Skeletal muscle satellite cell (primary cell): ENCODE measurements around the gene MRTFA.
"Not testable (repeated sequence)": the region's sequence is repeated elsewhere in the genome, so short reads cannot be mapped to it uniquely, and the experiment has no call there.

ENCODE experiments used
- H3K27me3 ChIP-seq: 2 replicates; pipeline ENCODE4 v1.7.0; 2013; ENCODE audit warnings: low read length; ENCODE audit not compliant: control insufficient read depth, insufficient read depth
- H3K36me3 ChIP-seq: 2 replicates; pipeline ENCODE4 v1.7.0; 2013; ENCODE audit warnings: mild to moderate bottlenecking, control low read depth, low read length; ENCODE audit not compliant: insufficient read depth
- H3K4me1 ChIP-seq: 2 replicates; pipeline ENCODE4 v1.7.0; 2013; ENCODE audit warnings: low read length; ENCODE audit not compliant: control insufficient read depth, insufficient read depth
- H3K4me2 ChIP-seq: 2 replicates; pipeline ENCODE4 v1.7.0; 2013; ENCODE audit warnings: mild to moderate bottlenecking, low read length
- H3K4me3 ChIP-seq: 2 replicates; pipeline ENCODE4 v1.7.0; 2013; ENCODE audit warnings: low read length
- H3K9ac ChIP-seq: 2 replicates; pipeline ENCODE4 v1.7.0; 2013; ENCODE audit warnings: mild to moderate bottlenecking, low read depth, low read length, moderate library complexity
- H3K9me3 ChIP-seq: replicated peaks from 2 replicates; pipeline ENCODE4 v1.7.0; 2013; ENCODE audit warnings: mild to moderate bottlenecking, control low read depth, low read length

Gene MRTFA

DNA sequence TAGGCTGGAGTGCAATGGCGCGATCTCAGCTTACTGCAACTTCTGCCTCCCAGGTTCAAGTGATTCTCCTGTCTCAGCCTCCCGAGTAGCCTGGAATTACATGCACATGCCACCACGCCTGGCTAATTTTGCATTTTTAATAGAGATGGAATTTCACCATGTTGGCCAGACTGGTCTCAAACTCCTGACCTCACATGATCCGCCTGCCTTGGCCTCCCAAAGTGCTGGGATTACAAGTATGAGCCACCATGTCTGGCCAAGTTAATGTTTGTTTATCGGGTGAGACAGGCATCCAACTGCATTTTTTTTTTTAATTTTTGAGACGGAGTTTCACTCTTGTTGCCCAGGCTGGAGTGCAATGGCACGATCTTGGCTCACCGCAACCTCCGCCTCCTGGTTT, 20.1 kb upstream of the MRTFA start:
- not testable (repeated sequence) for H3K4me3 ChIP-seq, H3K9ac ChIP-seq, H3K36me3 ChIP-seq, H3K4me2 ChIP-seq, H3K9me3 ChIP-seq, H3K27me3 ChIP-seq
- peaks cover 29% of the 10 kb centered on the region for H3K4me1 ChIP-seq

DNA sequence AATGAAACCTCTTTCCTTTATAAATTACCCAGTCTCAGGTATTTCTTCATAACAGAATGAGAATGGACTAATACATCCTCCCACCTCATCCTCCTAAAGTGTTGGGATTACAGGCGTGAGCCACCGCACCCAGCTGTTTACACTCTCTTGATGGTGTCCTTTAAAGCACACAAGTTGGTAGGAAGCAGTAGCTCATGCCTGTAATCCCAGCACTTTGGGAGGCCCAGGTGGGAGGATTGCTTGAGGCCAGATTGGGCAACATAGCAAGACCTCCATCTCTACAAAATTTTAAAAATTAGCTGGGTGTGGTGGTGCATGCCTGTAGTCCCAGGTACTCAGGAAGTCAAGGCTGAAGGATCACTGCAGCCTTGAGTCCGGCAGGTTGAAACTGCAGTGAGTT, 19.4 kb upstream of the MRTFA start:
- not testable (repeated sequence) for H3K27me3 ChIP-seq, H3K9ac ChIP-seq, H3K4me3 ChIP-seq, H3K9me3 ChIP-seq, H3K4me2 ChIP-seq, H3K36me3 ChIP-seq
- peaks cover 34% of the 10 kb centered on the region for H3K4me1 ChIP-seq

DNA sequence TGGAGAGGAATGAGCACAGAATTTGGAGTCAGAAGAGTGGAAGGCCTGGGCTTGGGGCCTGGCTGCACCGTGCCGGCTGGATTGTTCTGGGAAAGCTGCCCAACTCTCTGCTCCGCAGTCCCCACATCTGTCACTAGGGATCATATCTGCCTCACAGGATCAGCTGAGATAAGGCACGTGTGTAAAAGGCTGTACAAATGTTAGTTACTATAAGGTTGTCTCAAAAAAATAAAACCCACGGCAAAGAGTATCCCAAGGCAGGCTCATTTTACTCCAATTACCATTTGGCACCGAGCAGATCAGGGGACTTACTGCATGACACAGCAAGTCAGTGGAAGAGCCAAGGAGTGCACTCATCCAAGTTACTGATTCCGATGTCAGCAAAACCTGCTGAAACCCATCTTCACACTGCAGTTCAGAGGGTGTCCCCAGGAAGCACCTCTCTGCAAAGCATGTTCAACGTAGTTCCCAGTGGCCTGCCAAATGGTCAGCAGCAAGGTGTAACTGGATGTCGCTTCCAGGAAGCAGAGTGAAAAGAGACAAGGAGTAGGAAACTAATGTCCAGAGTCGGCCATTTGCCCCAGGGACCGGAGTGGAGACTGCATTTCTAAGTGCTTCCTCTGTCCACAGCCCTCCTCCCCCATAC, 18.1 kb upstream of the MRTFA start:
- Histone ChIP-seq H3K4me3 (no peak overlapping the region), H3K27me3 (no peaks in the 10 kb centered on the region), H3K9me3 (no peaks in the 10 kb centered on the region), H3K9ac (peak overlapping the region; percentile 79), H3K4me1 (peaks cover 37% of the 10 kb centered on the region), H3K36me3 (no peaks in the 10 kb centered on the region), H3K4me2 (peak overlapping the region; percentile 48)

DNA sequence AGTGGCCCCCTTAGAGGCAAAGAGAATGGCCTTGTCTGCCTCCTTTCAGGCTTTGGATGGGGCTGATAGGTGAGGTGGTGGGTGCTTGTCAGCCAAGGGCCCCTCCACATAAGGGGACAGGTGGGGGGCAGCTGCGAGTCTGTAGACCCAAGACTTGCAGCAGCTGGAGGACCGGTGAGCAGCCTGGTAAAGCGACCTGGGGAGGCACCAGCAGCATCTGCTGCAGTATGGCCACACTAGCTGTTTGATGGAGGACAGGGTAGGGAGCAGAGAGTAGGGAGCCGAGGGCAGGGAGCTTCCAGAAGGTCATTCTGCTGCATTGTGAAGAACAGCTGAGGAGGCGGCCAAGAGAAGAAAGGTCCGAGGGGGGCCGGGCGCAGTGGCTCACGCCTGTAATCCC, 16.8 kb upstream of the MRTFA start:
- Histone ChIP-seq H3K4me3 (no peak overlapping the region), H3K27me3 (no peaks in the 10 kb centered on the region), H3K4me1 (peaks cover 37% of the 10 kb centered on the region), H3K4me2 (no peak overlapping the region), H3K9me3 (no peaks in the 10 kb centered on the region), H3K9ac (no peak overlapping the region), H3K36me3 (no peaks in the 10 kb centered on the region)

DNA sequence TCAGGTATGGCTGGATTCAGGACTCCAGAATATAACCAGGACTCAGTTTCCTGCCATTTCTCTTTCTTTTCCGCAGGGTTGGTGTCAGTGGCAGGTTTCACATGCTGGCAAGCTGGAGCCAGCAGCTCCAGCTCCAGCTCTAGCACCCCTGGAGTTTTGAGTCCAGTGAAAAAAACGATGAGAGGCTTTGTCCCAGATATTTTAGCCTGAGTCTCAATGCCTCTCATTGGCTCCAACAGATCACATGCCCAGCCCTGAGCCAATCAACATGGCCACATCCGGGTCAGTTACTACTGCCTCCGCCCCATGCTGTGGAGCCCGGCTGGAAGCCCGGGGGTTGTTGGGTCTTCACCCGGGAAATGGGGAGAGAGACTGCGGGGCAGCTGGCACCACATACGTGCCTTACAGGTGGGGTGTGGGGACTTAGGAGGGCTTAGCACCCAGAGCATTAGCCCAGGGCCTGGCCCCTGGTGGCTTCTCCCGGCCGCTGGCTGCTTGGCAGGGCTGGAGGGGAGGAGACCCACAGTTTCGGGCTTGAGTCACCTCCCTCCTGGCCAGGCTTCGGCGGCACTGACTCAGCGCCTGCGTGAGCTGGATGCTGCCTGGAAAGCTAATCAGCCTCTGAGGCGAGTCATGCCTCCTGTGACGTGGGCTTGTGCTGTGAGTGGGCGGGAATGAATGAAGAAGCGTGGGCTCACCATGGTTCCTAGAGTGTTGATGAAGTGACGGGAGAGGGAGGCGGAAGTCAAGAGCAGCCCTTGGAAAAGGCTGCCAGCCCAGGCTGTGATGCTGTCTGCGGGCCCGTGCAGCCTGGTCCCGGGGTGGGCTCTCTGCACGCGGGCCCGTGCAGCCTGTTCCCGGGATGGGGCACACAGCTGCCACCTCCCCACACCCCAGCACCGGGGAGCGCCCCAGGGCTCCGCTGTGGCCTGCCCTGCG, 15.3 kb upstream of the MRTFA start:
- H3K9ac ChIP-seq, result peak overlapping the region; percentile 92
- peak overlapping the region; percentile 82 for H3K4me2 ChIP-seq
- no peaks in the 10 kb centered on the region for H3K27me3 ChIP-seq
- peak overlapping the region; percentile 75 for H3K4me3 ChIP-seq
- peaks cover 37% of the 10 kb centered on the region for H3K4me1 ChIP-seq
- H3K36me3 ChIP-seq, result no peaks in the 10 kb centered on the region
- H3K9me3 ChIP-seq, result no peaks in the 10 kb centered on the region

DNA sequence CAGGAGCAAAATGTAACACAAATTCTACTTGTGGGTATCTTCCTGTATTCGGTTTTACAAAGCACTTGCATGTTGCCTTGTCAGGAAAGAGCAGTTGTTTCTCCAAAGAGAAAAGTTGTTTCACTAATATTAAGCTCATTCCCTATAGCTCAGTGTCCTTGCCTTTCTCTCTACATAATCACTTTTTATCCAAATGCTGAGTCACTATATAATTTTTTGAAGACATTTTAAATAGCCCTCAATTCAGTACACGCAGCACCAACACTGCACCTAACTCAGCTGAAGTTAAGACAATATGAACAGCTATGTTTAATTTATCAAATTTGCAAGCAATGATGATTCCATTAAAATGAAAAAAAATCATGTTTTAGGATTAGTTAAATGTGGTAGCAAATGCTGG, 14.5 kb upstream of the MRTFA start:
- H3K4me3 ChIP-seq, result peak overlapping the region; percentile 75
- peak overlapping the region; percentile 92 for H3K9ac ChIP-seq
- peak overlapping the region; percentile 82 for H3K4me2 ChIP-seq

DNA sequence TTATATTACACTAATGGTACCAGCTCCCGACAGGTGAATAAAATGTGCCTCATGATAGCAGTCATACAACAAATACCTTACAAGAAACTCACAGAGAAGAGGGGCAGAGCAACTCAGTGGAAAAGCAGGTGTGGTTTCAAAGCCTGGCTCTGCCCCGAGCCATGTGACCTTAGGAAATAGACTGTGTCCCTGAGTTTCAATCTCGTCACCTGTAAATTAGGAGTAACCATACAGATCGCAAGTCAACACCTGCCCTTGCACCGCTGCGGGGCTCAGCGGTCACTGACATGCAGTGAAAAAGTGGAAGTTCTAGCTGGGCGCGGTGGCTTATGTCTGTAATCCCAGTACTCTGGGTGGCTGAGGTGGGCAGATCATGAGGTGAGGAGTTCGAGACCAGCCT, 11.9 kb upstream of the MRTFA start:
- Histone ChIP-seq H3K4me2 (no peak overlapping the region), H3K9me3 (no peaks in the 10 kb centered on the region), H3K4me3 (no peak overlapping the region), H3K27me3 (no peaks in the 10 kb centered on the region), H3K9ac (no peak overlapping the region), H3K36me3 (no peaks in the 10 kb centered on the region), H3K4me1 (peaks cover 19% of the 10 kb centered on the region)

More for the DNA sequence above, 14.5 kb upstream of the MRTFA start:
- Histone ChIP-seq H3K9me3 (no peaks in the 10 kb centered on the region), H3K27me3 (no peaks in the 10 kb centered on the region), H3K4me1 (peaks cover 37% of the 10 kb centered on the region), H3K36me3 (no peaks in the 10 kb centered on the region)

DNA sequence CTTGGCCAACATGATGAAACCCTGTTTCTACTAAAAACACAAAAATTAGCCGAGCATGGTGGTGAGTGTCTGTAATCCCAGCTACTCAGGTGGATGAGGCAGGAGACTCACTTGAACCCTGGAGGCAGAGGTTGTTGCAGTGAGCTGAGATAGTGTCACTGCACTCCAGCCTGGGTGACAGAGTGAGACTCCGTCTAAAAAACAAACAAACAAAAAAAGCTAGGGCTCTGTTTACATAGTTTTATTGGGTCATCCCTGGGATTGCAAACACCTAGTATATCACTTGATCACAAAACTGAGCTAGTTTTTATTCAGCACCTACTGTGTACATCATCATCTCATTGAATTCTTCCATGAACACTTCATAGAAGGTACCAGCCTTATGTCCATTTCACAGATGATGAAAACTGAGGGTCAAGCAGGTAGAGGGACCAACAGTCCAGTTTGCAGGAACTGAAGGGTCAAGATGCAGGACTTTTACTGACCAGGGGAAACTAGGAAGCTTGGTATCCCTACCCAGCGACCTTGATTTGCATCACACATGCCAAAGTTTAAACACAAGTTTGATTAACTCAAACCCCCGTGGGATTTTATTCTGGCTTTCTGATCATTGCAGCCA, 9.2 kb upstream of the MRTFA start:
- peak overlapping the region; percentile 62 for H3K4me2 ChIP-seq
- H3K9ac ChIP-seq, result peak overlapping the region; percentile 25
- no peaks in the 10 kb centered on the region for H3K36me3 ChIP-seq
- H3K4me3 ChIP-seq, result no peak overlapping the region
- H3K9me3 ChIP-seq, result no peaks in the 10 kb centered on the region
- peaks cover under 1% of the 10 kb centered on the region for H3K4me1 ChIP-seq
- no peaks in the 10 kb centered on the region for H3K27me3 ChIP-seq

DNA sequence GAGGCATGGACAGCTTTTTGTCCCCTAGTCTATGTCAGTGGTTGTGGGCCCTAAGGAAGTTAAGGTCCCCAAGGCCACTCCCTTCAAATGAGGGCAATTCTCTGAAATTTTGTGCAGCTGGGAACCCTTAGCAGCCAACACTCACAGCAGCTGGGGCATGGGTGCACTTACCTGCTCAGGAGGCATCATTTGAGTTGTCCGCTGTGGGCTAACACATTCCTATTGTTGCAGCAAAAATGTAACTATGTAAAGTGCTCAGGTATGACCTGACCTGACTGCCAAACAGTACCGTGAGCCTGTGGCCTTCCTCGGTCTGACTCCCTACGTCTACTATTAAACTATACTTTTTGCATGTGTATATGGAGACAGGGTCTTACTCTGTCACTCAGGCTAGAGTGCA, 5.8 kb upstream of the MRTFA start:
- no peaks in the 10 kb centered on the region for H3K36me3 ChIP-seq
- H3K4me2 ChIP-seq, result no peak overlapping the region
- H3K4me1 ChIP-seq, result peaks cover 2% of the 10 kb centered on the region
- H3K9me3 ChIP-seq, result no peaks in the 10 kb centered on the region
- no peaks in the 10 kb centered on the region for H3K27me3 ChIP-seq
- H3K4me3 ChIP-seq, result no peak overlapping the region
- no peak overlapping the region for H3K9ac ChIP-seq

DNA sequence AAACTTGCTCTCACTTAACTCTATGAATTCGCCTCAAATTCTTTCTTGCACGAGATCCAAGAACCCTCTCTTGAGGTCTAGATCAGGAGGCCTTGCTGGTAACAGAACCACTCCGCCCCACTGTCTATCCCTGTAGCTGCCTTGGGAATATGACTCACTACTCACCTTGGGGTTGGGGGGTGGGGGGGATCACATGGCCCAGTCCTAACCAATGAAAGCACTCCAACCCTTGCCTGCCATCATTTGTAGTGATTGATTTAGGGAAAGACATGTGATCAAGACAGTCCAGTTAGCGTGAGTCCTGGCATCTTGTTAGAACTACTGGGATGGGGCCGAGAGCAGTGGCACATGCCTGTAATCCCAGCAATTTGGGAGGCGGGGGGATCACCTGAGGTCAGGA, 4.8 kb upstream of the MRTFA start:
- Histone ChIP-seq H3K27me3 (no peaks in the 10 kb centered on the region), H3K9me3 (no peaks in the 10 kb centered on the region), H3K4me1 (peaks cover 2% of the 10 kb centered on the region), H3K4me2 (no peak overlapping the region), H3K36me3 (no peaks in the 10 kb centered on the region), H3K4me3 (no peak overlapping the region), H3K9ac (no peak overlapping the region)

DNA sequence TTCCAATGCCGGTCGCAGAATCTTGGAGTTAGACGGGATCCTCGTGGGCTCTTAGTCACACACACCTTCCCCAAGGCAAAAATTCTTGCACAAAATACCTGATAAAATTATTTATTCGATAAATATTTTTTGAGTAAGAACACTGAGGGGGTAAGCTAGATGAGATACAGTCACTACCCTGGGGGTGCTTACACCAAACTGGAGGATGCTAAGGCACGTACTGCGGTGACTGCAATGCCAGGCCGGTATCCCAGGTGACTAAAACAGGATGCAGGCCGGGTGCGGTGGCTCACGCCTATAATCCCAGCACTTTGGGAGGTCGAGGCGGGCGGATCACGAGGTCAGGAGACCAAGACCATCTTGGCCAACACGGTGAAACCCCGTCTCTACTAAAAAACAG, 1.7 kb upstream of the MRTFA start:
- no peaks in the 10 kb centered on the region for H3K9me3 ChIP-seq
- no peak overlapping the region for H3K4me3 ChIP-seq
- H3K9ac ChIP-seq, result no peak overlapping the region
- H3K4me1 ChIP-seq, result peaks cover 26% of the 10 kb centered on the region
- no peak overlapping the region for H3K4me2 ChIP-seq
- H3K27me3 ChIP-seq, result no peaks in the 10 kb centered on the region
- H3K36me3 ChIP-seq, result no peaks in the 10 kb centered on the region
